KBM-7 (cell line): ENCODE results near the gene GPR87.

Source experiments
- DNase-seq: peaks from one replicate; pipeline ENCODE4 v3.0.0-alpha.2; 2015
- in situ Hi-C: fragments of 300-500 bp; cut with MboI; formaldehyde crosslinking; loops from 2 replicates; pipeline ENCODE4 v1.14.3; 2020; ENCODE audit warnings: low sequenced_read_pairs, low pct_unique_long_range_greater_than_20kb, mixed read lengths

GPR87 gene

DNA sequence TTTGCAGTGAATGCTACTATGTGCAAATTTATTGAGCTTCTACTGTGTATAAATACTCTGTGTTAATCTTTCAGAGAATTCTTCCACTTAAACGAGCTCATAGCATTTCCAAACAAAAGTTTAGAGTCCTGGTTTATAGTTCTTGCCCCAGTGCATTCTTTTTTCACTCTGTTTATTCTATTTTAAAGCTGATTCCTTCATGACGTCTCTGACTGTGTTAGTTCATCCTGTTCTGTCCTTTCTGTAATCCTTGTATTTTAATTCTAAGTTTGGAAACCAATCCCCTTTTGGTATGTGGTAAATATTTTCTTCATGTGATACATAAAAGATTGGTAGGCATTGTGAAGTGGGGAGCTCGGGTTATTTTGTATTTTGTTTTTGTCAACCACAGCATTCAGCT is 57.0 kb downstream of the GPR87 start:
- in situ Hi-C loops: no loop called here
- DNase-seq: no peak

DNA sequence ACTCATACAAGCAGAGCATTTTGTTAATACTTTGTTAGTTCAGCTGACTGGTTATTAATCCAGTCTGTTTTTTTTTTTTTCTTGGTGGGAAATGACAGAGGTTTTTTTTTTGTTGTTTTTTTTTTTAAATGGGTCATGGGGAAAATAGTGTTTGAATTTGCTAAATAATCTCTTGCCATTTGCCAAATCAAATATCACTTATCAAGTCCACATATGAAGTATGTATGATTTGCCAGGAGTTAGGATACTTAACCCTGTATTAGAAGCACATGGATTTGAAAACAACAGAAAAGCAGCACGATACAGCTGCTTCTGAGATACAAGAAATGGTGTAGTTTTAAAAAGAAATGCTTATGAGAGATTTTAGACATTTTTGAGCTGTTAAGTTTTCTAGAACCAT is 59.9 kb downstream of the GPR87 start:
- in situ Hi-C loops: no loop called here
- no peak for DNase-seq

GRCh38 chr3:151248772-151249337 is 67.8 kb downstream of the GPR87 start:
- no peak for DNase-seq
- in situ Hi-C loops: no loop called here
